Naive B cell (primary cell): ENCODE data around the gene NAE1. TPM values are rescaled to one million over a fixed set of nuclear protein-coding genes. Genes with fewer than 3 reads are reported as not detected.
A peak's percentile ranks its signal among the peaks of the same experiment; 100 is the strongest.
"Not testable (repeated sequence)": the region's sequence is repeated elsewhere in the genome, so short reads cannot be mapped to it uniquely, and the experiment has no call there.

Experiments used
- ATAC-seq, 2 donors: fragments of 150-1000 bp; cut with Tn5 transposase; 2 replicates each; pipeline ENCODE4 v1.10.0; 2021; ENCODE audit warnings: low read depth in 2 of 2, mild to moderate bottlenecking in 2 of 2, moderate library complexity in 2 of 2
- DNase-seq: peaks from one replicate; pipeline ENCODE4 v3.0.0; 2022
- H3K27ac Mint-ChIP-seq, 6 donors: one replicate each; pipeline ENCODE4 v1.8.0; 2020 to 2022; ENCODE audit warnings: mild to moderate bottlenecking in 6 of 6, mixed read lengths in 6 of 6, moderate library complexity in 5 of 6, inconsistent platforms in 2 of 6
- H3K27me3 Mint-ChIP-seq, 3 donors: one replicate each; pipeline ENCODE4 v1.8.0; 2021 to 2022; ENCODE audit warnings: mixed read lengths in 3 of 3, mild to moderate bottlenecking in 1 of 3
- H3K36me3 Mint-ChIP-seq, 2 donors: one replicate each; pipeline ENCODE4 v1.8.0; 2020 to 2022; ENCODE audit warnings: mixed read lengths in 2 of 2, inconsistent platforms in 1 of 2, mild to moderate bottlenecking in 1 of 2
- H3K4me1 Mint-ChIP-seq, 3 donors: one replicate each; pipeline ENCODE4 v1.8.0; 2020 to 2022; ENCODE audit warnings: mixed read lengths in 3 of 3, inconsistent platforms in 1 of 3, mild to moderate bottlenecking in 1 of 3, moderate library complexity in 1 of 3
- H3K4me3 Mint-ChIP-seq, 8 donors: one replicate each; pipeline ENCODE4 v1.8.0; 2020 to 2022; ENCODE audit warnings: mild to moderate bottlenecking in 8 of 8, mixed read lengths in 8 of 8, moderate library complexity in 8 of 8, inconsistent platforms in 2 of 8
- H3K9me3 Mint-ChIP-seq, 7 donors: one replicate each; pipeline ENCODE4 v1.8.0; 2020 to 2022; ENCODE audit warnings: mixed read lengths in 7 of 7, mild to moderate bottlenecking in 5 of 7, inconsistent platforms in 2 of 7, moderate library complexity in 1 of 7
- polyA plus RNA-seq, 6 donors: library from polyadenylated mRNA; unstranded; fragments of 300-500 nt; fragmentation: Illumina TruSeq; gene quantifications; one replicate each; pipeline ENCODE4 v1.2.3, GENCODE V29; 2021; ENCODE audit warnings: low read depth in 6 of 6

NAE1 gene
- 10 to 100 TPM; 46.7 to 87.4 (median 54.6) TPM for polyA plus RNA-seq

DNA sequence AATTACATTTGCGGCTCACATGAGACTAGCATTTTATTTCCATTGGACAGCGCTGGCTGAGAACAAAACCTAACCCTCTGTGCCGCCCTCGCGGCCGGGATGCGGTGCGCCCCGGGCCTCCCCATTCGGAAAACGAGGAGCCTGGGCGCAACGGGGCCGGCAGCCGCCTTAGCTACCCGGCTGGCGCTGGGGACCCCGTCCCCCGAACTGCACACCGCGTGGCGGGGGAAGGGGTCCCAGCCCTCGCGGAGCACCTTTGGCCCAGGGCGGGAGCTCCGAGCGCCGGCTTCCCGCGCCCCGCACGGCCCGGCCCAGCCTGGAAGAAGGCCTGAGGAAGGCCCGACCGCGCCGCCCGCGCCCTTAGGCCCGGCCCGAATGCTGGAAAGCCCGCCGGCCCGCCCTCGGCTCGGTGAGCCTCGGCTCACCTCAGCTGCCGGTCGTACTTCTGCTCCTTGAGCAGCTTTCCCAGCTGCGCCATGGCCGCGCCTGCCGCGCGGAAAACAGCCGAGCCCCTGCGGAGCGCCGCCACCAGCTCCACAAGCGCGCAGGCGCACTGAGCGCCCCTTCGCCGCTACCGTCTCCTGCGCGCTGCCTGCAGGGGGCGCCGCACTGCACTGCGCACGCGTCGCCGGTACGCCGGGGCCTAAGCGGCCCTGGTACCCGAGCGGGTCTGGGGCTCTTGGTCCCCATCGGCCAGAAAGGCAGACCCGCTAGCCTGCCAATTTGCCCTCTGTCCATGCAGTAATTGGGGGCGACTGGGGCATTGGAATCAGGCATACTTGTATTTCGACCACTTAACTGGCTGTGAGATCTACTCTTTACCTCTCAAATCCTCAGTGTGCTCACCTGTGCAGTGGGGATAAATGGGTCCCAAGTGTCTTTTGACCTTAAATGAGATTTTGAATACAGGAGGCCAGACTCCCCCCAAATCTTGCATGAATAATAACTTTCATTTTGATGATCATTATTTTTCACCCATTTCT, at the start of gene NAE1:
NAE1 (minus strand) TSS at position 555 of the 983 bp plus-strand sequence; CDS start at position 478, 77 bp downstream.
- H3K27me3 Mint-ChIP-seq = peaks cover 0 to 5% (median 4%) of the 10 kb centered on the region in 3 donors

GRCh38 chr16:66878067-66878466, 47.3 kb upstream of the NAE1 start:
- ATAC-seq = no peak
- peaks cover 20 to 31% (median 22%) of the 10 kb centered on the region in 3 donors for H3K4me1 Mint-ChIP-seq
- peak overlapping the region in 3 of 8 donors; percentile 42 to 79 (median 51) for H3K4me3 Mint-ChIP-seq
- H3K36me3 Mint-ChIP-seq = no peaks in the 10 kb centered on the region
- H3K27me3 Mint-ChIP-seq = peaks cover 0 to under 1% (median 0%) of the 10 kb centered on the region in 3 donors
- DNase-seq = no peak
- no peaks in the 10 kb centered on the region for H3K9me3 Mint-ChIP-seq
- H3K27ac Mint-ChIP-seq = peak overlapping the region in 1 of 6 donors; percentile 57

More for the DNA sequence above, at the start of gene NAE1:
- peak; percentile 88 to 90 for ATAC-seq
- peak within 1 kb of the TSS; percentile 70 to 91 (median 83) for H3K4me3 Mint-ChIP-seq
- DNase-seq = peak; percentile 92
- peaks cover 9 to 29% (median 29%) of the 10 kb centered on the region in 3 donors for H3K4me1 Mint-ChIP-seq
- H3K27ac Mint-ChIP-seq = peak within 1 kb of the TSS in 3 of 6 donors; percentile 24 to 57 (median 38)
- no peaks in the 10 kb centered on the region for H3K9me3 Mint-ChIP-seq
- no peaks in the 10 kb centered on the region for H3K36me3 Mint-ChIP-seq

DNA sequence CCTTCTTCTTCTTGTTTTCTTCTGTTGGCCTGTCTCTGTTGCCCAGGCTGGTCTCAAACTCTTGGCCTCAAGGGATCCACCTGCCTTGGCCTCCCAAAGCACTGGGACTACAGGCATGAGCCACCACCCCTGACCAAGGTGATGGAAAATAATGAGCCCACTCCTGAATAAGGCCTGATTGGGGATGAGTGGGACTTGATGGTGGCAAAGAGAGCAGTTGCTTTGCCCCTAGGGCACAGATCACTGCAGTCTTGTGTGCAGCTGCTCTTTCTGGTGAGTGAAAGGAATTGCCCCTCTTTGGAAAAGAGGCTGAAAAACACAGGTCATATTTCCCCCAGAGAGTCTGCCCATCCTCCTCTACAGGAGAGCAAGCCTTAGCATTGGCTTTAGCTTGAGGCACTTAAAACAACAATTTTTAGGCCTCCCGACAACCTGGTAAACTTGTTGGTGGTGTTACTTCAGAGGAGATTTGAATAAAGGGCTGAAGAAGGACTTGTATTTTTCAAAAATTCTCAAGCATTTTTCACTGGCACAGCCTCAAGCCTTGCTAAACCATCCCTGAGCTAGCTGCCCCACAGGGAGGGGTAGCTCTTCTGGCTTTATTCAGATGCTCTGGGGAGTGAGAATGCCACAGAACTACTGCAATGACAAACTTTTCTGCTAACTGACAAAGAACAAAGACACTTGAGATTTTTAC, 43.5 kb upstream of the NAE1 start:
- Mint-ChIP-seq H3K4me1 (peaks cover 12 to 20% (median 16%) of the 10 kb centered on the region in 3 donors), H3K27me3 (peaks cover 0 to 3% (median 0%) of the 10 kb centered on the region in 3 donors), H3K9me3 (no peaks in the 10 kb centered on the region), H3K27ac (peak overlapping the region in 2 of 6 donors; percentile 36 to 81), H3K4me3 (peak overlapping the region in 3 of 8 donors; percentile 43 to 62 (median 52)), H3K36me3 (no peaks in the 10 kb centered on the region)
- ATAC-seq (no peak), DNase-seq (no peak)

DNA sequence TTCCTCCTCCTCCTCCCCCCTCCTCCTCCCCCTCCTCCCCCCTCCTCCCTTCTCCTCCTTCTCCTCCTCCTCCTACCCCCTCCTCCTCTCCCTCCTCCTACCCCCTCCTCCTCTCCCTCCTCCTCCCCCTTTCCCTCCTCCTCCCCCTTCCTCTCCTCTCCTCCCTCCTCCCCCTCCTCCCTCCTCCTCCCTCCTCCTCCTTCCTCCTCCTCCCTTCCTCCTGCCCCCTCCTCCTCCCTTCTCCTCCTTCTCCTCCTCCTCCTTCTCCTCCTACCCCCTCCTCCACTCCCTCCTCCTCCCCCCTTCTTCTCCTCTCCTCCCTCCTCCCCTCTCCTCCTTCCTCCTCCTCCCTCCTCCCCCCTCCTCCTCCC, 42.9 kb upstream of the NAE1 start:
- H3K4me1 Mint-ChIP-seq = peaks cover 12 to 20% (median 16%) of the 10 kb centered on the region in 3 donors
- H3K9me3 Mint-ChIP-seq = no peaks in the 10 kb centered on the region
- H3K36me3 Mint-ChIP-seq = no peaks in the 10 kb centered on the region
- DNase-seq (no peak), ATAC-seq (no peak)
- H3K4me3 Mint-ChIP-seq = peak overlapping the region in 2 of 8 donors; percentile 62 to 65
- peaks cover 0 to 3% (median 0%) of the 10 kb centered on the region in 3 donors for H3K27me3 Mint-ChIP-seq
- H3K27ac Mint-ChIP-seq = peak overlapping the region in 1 of 6 donors; percentile 41

DNA sequence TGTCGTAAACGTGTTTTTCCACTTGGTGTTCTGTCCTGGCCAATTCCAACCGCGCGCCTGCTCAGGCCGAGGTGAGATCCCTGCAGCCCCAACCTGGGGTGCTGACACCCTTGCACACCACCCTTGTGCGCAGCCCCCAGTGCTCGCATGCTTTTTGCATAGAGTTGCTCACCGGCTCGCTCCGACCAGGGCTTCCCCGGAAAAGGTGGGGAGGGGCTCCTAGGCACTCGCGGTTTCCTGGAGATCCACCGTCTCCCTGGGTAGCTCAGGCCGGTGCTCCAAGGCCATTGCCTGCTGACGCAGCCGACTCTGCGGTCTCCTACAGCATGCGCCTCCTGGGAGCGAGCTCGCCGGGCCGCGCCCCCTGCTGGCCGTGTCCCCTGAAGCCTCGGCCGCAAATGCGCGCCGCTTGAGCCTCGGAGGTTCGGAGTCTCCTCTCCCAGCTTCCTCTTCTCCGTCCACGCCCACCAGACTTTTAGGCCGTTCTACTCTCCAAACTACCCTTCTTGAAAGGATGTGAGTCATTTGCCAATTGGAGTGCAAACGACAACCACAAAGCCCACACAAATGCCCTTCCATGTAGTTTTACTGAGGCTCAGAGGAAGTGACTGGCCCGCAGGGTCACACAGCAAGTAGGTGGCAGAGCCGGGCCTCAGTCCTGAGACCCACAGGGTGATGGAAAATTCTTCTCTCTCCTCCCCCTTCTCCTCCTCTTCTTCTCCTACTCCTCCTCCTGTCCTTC, 42.3 kb upstream of the NAE1 start:
- peak; percentile 80 for DNase-seq
- H3K4me1 Mint-ChIP-seq = peaks cover 12 to 16% (median 16%) of the 10 kb centered on the region in 3 donors

DNA sequence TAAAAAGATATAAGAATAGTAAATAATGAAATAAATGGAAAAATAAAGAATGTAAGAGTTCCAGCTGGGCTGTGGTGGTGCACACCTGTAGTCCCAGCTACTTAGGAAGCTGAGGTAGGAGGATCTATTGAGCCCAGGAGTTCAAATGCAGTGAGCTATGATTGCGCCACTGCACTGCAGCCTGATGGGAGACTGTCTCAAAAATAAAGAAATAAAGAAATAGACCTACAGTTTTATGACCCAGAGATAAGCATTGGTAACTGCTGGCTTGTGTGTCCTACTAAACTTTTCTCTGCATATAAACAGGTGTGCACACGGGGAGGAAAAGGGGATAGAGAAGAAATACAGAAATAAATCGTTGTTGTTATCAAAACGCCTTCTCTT, 41.8 kb upstream of the NAE1 start:
- Mint-ChIP-seq H3K9me3 (no peaks in the 10 kb centered on the region), H3K27me3 (peaks cover 6 to 8% (median 6%) of the 10 kb centered on the region in 3 donors), H3K36me3 (no peaks in the 10 kb centered on the region), H3K4me3 (peak overlapping the region in 7 of 8 donors; percentile 65 to 90 (median 76)), H3K27ac (no peak overlapping the region), H3K4me1 (peaks cover 16 to 21% (median 18%) of the 10 kb centered on the region in 3 donors)
- DNase-seq = no peak
- ATAC-seq = no peak

More for the DNA sequence above, 42.3 kb upstream of the NAE1 start:
- peak; percentile 91 to 92 for ATAC-seq
- peaks cover 0 to 3% (median under 1%) of the 10 kb centered on the region in 3 donors for H3K27me3 Mint-ChIP-seq
- H3K4me3 Mint-ChIP-seq = peak overlapping the region; percentile 65 to 90 (median 81)
- H3K36me3 Mint-ChIP-seq = no peaks in the 10 kb centered on the region
- H3K27ac Mint-ChIP-seq = peak overlapping the region in 3 of 6 donors; percentile 22 to 54 (median 41)
- H3K9me3 Mint-ChIP-seq = no peaks in the 10 kb centered on the region

DNA sequence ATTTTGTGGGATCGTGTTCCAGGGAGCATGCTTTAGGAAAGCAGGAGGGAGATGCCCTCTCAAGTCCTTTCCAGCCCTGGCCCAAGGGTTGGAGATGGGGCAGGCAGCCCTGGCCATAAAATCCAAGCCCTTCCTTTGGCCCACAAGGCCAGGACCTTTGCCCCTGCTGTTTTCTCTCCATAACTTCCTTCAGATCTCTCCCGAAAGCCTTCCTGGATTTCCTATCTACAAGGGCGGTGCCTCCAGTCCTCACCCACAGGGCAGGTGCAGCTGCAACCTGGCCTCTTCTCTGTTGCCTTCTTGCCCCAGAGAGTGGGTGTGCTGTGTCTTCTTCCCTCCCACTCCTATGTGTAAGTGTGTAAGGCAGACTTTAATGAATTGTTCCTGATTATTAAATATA, 41.1 kb upstream of the NAE1 start:
- peak overlapping the region in 2 of 8 donors; percentile 18 to 33 for H3K4me3 Mint-ChIP-seq
- H3K9me3 Mint-ChIP-seq = no peaks in the 10 kb centered on the region
- H3K36me3 Mint-ChIP-seq = no peaks in the 10 kb centered on the region
- peaks cover 17 to 22% (median 18%) of the 10 kb centered on the region in 3 donors for H3K4me1 Mint-ChIP-seq
- DNase-seq (no peak), ATAC-seq (no peak)
- H3K27me3 Mint-ChIP-seq = peaks cover 6 to 8% (median 8%) of the 10 kb centered on the region in 3 donors
- peak overlapping the region in 1 of 6 donors; percentile 16 for H3K27ac Mint-ChIP-seq

GRCh38 chr16:66871363-66871762, 40.6 kb upstream of the NAE1 start:
- peak overlapping the region in 1 of 6 donors; percentile 30 for H3K27ac Mint-ChIP-seq
- H3K27me3 Mint-ChIP-seq, H3K36me3 Mint-ChIP-seq, DNase-seq, H3K9me3 Mint-ChIP-seq, ATAC-seq: not testable (repeated sequence)
- peak overlapping the region in 1 of 8 donors; percentile 33 for H3K4me3 Mint-ChIP-seq
- peaks cover 17 to 22% (median 18%) of the 10 kb centered on the region in 3 donors for H3K4me1 Mint-ChIP-seq

- ATAC-seq = no peak
- no peak overlapping the region for H3K4me3 Mint-ChIP-seq
- H3K36me3 Mint-ChIP-seq = no peaks in the 10 kb centered on the region
- H3K27ac Mint-ChIP-seq = no peak overlapping the region
- no peak for DNase-seq
- peaks cover 17 to 22% (median 17%) of the 10 kb centered on the region in 3 donors for H3K4me1 Mint-ChIP-seq
- H3K27me3 Mint-ChIP-seq = peaks cover 8 to 12% (median 8%) of the 10 kb centered on the region in 3 donors
- H3K9me3 Mint-ChIP-seq = no peaks in the 10 kb centered on the region
Measured at GRCh38 chr16:66869424-66869823, 38.6 kb upstream of the NAE1 start.

DNA sequence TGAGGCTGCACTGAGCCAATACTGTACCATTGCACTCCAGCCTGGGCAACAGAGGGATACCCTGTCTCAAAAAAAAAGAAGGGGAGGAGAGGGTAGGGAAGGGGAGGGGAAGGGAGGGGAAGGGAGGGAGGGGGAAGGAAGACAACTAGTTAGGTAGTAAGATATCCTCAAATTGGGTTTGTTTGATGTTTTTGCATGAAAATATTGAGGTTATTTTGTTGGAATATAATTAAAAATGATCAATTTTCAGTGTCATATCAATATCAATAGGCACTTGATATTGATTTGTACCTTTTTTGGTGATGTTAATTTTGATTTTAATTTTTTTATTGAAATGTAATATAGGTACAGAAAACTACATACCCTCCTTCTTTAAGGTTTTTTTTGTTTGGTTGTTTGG, 32.9 kb upstream of the NAE1 start:
- DNase-seq = no peak
- H3K27me3 Mint-ChIP-seq = peaks cover 8 to 17% (median 8%) of the 10 kb centered on the region in 3 donors
- no peak for ATAC-seq
- no peak overlapping the region for H3K4me3 Mint-ChIP-seq
- no peaks in the 10 kb centered on the region for H3K36me3 Mint-ChIP-seq
- no peak overlapping the region for H3K27ac Mint-ChIP-seq
- H3K9me3 Mint-ChIP-seq = no peaks in the 10 kb centered on the region
- peaks cover 2 to 6% (median 4%) of the 10 kb centered on the region in 3 donors for H3K4me1 Mint-ChIP-seq

DNA sequence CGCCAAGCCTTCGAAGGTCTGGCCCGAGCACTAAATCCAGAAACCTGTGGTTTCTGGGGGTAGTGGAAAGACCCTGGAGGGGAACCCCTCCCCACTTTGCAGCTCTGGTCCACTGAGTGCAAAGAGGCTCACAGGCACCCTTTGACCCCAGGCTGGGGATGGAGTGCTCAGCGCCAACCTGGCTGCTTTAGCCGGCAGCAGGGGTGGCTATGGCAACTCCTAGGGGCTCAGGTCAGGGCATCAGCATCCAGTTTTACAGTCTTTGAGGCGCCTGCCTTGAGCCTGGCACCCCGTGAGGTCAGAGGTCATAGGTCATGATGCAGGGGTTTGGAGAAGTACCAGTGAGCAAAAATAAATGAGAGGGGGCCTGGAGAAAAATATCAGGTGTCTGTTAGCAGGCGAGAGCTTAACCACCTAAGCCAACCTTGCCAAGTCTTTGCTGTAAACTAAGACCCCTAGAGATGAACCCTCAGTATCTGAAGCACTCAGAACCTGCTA, 31.3 kb upstream of the NAE1 start:
- DNase-seq = no peak
- H3K4me3 Mint-ChIP-seq = no peak overlapping the region
- H3K27ac Mint-ChIP-seq = no peak overlapping the region
- no peak for ATAC-seq
- no peaks in the 10 kb centered on the region for H3K36me3 Mint-ChIP-seq
- H3K4me1 Mint-ChIP-seq = no peaks in the 10 kb centered on the region
- no peaks in the 10 kb centered on the region for H3K9me3 Mint-ChIP-seq
- H3K27me3 Mint-ChIP-seq = peaks cover 0 to 10% (median 3%) of the 10 kb centered on the region in 3 donors

DNA sequence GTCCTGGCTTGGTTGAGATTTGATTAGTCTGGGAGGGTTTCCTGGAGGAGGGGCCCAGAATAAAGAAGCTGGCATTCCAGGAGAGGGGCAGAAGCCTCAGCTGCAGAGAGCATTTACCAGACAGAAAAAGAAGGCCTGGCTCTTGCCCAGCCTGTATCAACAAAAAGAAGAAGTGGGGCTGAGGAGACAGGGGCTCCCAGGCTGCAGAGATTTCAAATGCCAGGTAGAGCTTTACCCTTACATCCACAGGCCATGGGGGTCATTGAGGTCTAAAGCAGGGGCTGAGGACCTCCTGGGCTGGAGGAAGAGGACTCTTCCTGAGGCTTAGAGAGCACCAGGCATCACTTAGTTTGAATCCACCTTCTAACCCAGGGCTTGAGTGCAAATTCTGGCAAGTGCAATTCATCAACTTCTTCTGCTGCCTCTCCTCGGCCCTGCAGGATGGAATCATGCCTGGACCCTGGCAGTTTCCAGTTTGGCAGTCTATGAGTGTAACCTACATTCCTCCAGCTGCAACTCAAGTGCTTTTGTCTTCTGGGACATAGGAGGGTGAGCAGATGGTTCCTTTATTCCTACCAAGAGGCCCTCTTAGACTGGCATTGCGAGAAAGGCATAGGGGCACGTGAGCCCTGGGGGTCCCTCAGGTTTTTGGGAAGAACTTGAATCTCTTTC, 28.8 kb upstream of the NAE1 start:
- no peak overlapping the region for H3K27ac Mint-ChIP-seq
- peaks cover 0 to 5% (median 3%) of the 10 kb centered on the region in 3 donors for H3K27me3 Mint-ChIP-seq
- DNase-seq (no peak), ATAC-seq (no peak)
- no peaks in the 10 kb centered on the region for H3K9me3 Mint-ChIP-seq
- H3K4me1 Mint-ChIP-seq = no peaks in the 10 kb centered on the region
- no peaks in the 10 kb centered on the region for H3K36me3 Mint-ChIP-seq
- no peak overlapping the region for H3K4me3 Mint-ChIP-seq
